ENCODE data around the gene IL2RA. TPM values are rescaled to one million over a fixed set of nuclear protein-coding genes. Genes with fewer than 3 reads are reported as not detected.
"Not testable (repeated sequence)": the region's sequence is repeated elsewhere in the genome, so short reads cannot be mapped to it uniquely, and the experiment has no call there.

IL2RA gene
- polyA plus RNA-seq, 1 experiment = not detected

DNA sequence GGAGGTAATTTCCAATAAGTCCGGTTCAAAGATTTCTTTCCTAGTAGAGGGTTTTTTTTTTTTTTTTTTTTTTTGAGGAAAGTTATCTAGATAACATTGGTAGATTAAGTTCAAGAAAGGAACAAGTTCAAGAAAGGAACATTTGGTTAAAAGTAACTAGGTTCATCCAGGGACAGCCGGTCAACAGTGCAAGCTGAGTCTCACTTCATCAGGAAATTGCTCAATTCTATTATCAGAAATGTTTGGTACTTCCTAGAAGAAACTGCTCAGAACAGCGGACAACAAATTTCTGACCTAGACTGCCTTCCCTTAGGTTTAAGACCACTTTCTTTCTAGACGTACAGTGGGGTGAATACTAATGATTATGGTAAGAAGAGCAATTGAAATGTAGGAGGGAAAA, 3.7 kb upstream of the IL2RA start:
- ChIA-PET POLR2A (interaction anchor here (0.7 kb wide), 3 partner anchors 13 to 47 kb away, joined by 3 to 10 read pairs (median 4); no protein-coding TSS in a partner anchor), CTCF (no interaction called here)
- H3K27me3 ChIP-seq (ENCODE audit: control insufficient read depth, insufficient read depth, low read length) = peaks cover 21% of the 10 kb centered on the region
- no peaks in the 10 kb centered on the region; the same call in 1 of the 2 replicates for H3K9me3 ChIP-seq (ENCODE audit: control insufficient read depth, insufficient read depth, low read length)
- H3K4me3 ChIP-seq (ENCODE audit: low read depth, low read length) = no peak overlapping the region
- no peak overlapping the region for H3K27ac ChIP-seq (ENCODE audit: low read depth, low read length)
- TF ChIP-seq, protein P1, sequence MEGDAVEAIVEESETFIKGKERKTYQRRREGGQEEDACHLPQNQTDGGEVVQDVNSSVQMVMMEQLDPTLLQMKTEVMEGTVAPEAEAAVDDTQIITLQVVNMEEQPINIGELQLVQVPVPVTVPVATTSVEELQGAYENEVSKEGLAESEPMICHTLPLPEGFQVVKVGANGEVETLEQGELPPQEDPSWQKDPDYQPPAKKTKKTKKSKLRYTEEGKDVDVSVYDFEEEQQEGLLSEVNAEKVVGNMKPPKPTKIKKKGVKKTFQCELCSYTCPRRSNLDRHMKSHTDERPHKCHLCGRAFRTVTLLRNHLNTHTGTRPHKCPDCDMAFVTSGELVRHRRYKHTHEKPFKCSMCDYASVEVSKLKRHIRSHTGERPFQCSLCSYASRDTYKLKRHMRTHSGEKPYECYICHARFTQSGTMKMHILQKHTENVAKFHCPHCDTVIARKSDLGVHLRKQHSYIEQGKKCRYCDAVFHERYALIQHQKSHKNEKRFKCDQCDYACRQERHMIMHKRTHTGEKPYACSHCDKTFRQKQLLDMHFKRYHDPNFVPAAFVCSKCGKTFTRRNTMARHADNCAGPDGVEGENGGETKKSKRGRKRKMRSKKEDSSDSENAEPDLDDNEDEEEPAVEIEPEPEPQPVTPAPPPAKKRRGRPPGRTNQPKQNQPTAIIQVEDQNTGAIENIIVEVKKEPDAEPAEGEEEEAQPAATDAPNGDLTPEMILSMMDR (IDR thresholded peaks at IDR 0.05; ENCODE audit: low read depth, low read length) = no peak
- DNase-seq (ENCODE audit: low read depth, low spot score) = no peak

- H3K27me3 ChIP-seq (ENCODE audit: control insufficient read depth, insufficient read depth, low read length) = peaks cover 21% of the 10 kb centered on the region
- H3K4me3 ChIP-seq (ENCODE audit: low read depth, low read length) = no peak overlapping the region
- no peaks in the 10 kb centered on the region; the same call in 1 of the 2 replicates for H3K9me3 ChIP-seq (ENCODE audit: control insufficient read depth, insufficient read depth, low read length)
- no peak for DNase-seq (ENCODE audit: low read depth, low spot score)
- CTCF ChIA-PET = no interaction called here
- POLR2A ChIA-PET = interaction anchor here (0.7 kb wide), 1 partner anchor 47 kb away, joined by 4 read pairs; no protein-coding TSS in a partner anchor
- no peak overlapping the region for H3K27ac ChIP-seq (ENCODE audit: low read depth, low read length)
- TF ChIP-seq, protein P1 (IDR thresholded peaks at IDR 0.05; ENCODE audit: low read depth, low read length) = no peak
These were observed 3.2 kb upstream of the IL2RA start for GRCh38 chr10:6065406-6065805.

DNA sequence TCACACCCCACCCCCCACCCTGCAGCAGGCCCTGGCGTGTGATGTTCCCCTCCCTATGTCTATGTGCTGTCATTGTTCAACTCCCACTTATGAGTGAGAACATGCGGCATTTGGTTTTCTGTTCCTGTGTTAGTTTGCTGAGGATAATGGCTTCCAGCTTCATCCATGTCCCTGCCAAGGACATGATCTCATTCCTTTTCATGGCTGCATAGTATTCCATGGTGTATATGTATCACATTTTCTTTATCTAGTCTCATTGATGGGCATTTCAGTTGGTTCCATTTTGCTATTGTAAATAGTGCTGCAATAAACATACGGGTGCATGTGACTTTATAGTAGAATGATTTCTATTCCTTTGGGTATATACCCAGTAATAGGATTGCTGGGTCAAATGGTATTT, 2.6 kb upstream of the IL2RA start:
- H3K9me3 ChIP-seq (ENCODE audit: control insufficient read depth, insufficient read depth, low read length); POLR2A ChIA-PET; CTCF ChIA-PET; DNase-seq (ENCODE audit: low read depth, low spot score); H3K4me3 ChIP-seq (ENCODE audit: low read depth, low read length); H3K27ac ChIP-seq (ENCODE audit: low read depth, low read length): not testable (repeated sequence)
- H3K27me3 ChIP-seq (ENCODE audit: control insufficient read depth, insufficient read depth, low read length) = peaks cover 23% of the 10 kb centered on the region

DNA sequence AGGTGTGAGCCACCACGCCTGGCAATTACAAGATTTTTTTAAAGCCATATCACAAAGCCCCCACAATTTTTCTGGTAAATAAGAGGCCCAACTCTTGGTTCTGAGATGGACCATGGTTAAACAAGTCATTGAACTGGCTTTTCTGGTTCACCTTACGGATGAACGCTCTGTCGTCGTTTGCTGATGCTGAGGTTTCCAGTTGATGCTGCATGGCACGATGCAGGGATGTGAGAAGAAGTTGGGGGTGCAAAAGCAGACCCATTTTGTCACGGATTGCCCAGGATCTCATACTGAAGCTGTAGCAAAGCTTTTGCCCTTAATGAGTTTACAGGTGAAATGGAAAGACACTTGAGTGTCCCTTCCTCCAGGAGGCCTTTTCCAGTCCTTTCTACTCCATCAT, 2.0 kb upstream of the IL2RA start:
- Histone ChIP-seq H3K4me3 (ENCODE audit: low read depth, low read length) (no peak overlapping the region), H3K9me3 (ENCODE audit: control insufficient read depth, insufficient read depth, low read length) (no peaks in the 10 kb centered on the region; the same call in 1 of the 2 replicates), H3K27ac (ENCODE audit: low read depth, low read length) (no peak overlapping the region), H3K27me3 (ENCODE audit: control insufficient read depth, insufficient read depth, low read length) (peaks cover 26% of the 10 kb centered on the region)
- ChIA-PET POLR2A (no interaction called here), CTCF (no interaction called here)
- TF ChIP-seq, protein P1 (IDR thresholded peaks at IDR 0.05; ENCODE audit: low read depth, low read length) = no peak
- no peak for DNase-seq (ENCODE audit: low read depth, low spot score)

- CTCF ChIA-PET = no interaction called here
- TF ChIP-seq, protein P1 (IDR thresholded peaks at IDR 0.05; ENCODE audit: low read depth, low read length) = no peak
- H3K27me3 ChIP-seq (ENCODE audit: control insufficient read depth, insufficient read depth, low read length) = peaks cover 17% of the 10 kb centered on the region
These were observed 1.1 kb downstream of the IL2RA start for GRCh38 chr10:6061056-6061455.

DNA sequence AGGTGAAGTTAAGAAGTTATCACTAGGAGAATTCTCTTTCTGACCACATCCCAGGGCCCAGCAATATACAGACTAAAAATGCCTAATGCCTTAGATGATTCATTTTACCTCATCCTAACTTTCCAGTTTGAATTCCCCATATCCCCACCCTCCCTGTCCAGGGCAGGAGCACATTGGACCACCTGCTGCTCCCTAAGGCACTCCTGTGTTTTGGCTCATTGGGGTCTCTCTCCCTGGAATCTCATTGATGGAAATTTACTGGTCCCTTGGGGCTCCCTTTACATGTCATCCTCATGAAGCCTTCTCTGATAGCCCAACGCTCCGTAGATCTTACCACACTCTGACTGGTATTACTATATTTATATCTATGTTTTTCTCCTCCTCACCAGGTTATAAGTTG, 2.7 kb downstream of the IL2RA start:
- Histone ChIP-seq H3K4me3 (ENCODE audit: low read depth, low read length) (no peak overlapping the region), H3K9me3 (ENCODE audit: control insufficient read depth, insufficient read depth, low read length) (no peaks in the 10 kb centered on the region; the same call in 1 of the 2 replicates), H3K27ac (ENCODE audit: low read depth, low read length) (no peak overlapping the region), H3K27me3 (ENCODE audit: control insufficient read depth, insufficient read depth, low read length) (peaks cover 20% of the 10 kb centered on the region)
- no peak for DNase-seq (ENCODE audit: low read depth, low spot score)
- ChIA-PET CTCF (no interaction called here), POLR2A (no interaction called here)
- TF ChIP-seq, protein P1 (IDR thresholded peaks at IDR 0.05; ENCODE audit: low read depth, low read length) = no peak

More at GRCh38 chr10:6061056-6061455, 1.1 kb downstream of the IL2RA start:
- no peak overlapping the region for H3K4me3 ChIP-seq (ENCODE audit: low read depth, low read length)
- DNase-seq (ENCODE audit: low read depth, low spot score) = no peak
- POLR2A ChIA-PET = no interaction called here
- H3K27ac ChIP-seq (ENCODE audit: low read depth, low read length) = no peak overlapping the region
- H3K9me3 ChIP-seq (ENCODE audit: control insufficient read depth, insufficient read depth, low read length) = no peaks in the 10 kb centered on the region; the same call in 1 of the 2 replicates

All from AG04450 (cell line).